T-helper 2 cell treated with Interferon-gamma antibody and Interleukin-4, amounts not matched to agents 100 ng/mL and 5 ng/mL, for 36 hours (primary cell): ENCODE results near the gene KRTAP5-10. TPM values are rescaled to one million over a fixed set of nuclear protein-coding genes. Genes with fewer than 3 reads are reported as not detected.
"Not testable (repeated sequence)": the region's sequence is repeated elsewhere in the genome, so short reads cannot be mapped to it uniquely, and the experiment has no call there.

ENCODE experiments used
- intact Hi-C: fragments of 100-400 bp; cut with micrococcal nuclease; formaldehyde crosslinking; loops from one replicate; pipeline ENCODE4 v1.15.1; 2023
- total RNA-seq: library from RNA; stranded (reverse); gene quantifications from 2 replicates; pipeline ENCODE4 v1.2.3, GENCODE V29; 2022

The KRTAP5-10 gene
- total RNA-seq, 1 donor from 2014 or later: not detected

- intact Hi-C loops: no loop called here
Measured at GRCh38 chr11:71542382-71542781, 23.0 kb upstream of the KRTAP5-10 start.

- intact Hi-C loops: no loop called here
Measured at GRCh38 chr11:71542879-71543777, 22.2 kb upstream of the KRTAP5-10 start.

GRCh38 chr11:71543866-71544265 lies 21.5 kb upstream of the KRTAP5-10 start:
- intact Hi-C loops: no loop called here

- intact Hi-C loops: no loop called here
Measured at GRCh38 chr11:71544525-71545214, 20.7 kb upstream of the KRTAP5-10 start.

GRCh38 chr11:71545405-71545966 lies 19.9 kb upstream of the KRTAP5-10 start:
- intact Hi-C loops: no loop called here

- intact Hi-C loops: no loop called here
Measured at GRCh38 chr11:71548120-71548519, 17.2 kb upstream of the KRTAP5-10 start, which contains the start of gene KRTAP5-9. TSS of gene KRTAP5-9 (plus strand) at chr11:71548420. CDS start at chr11:71548658, 238 bp downstream.

- intact Hi-C loops: no loop called here
Measured at GRCh38 chr11:71548716-71549151, 16.6 kb upstream of the KRTAP5-10 start.

GRCh38 chr11:71551711-71552110 lies 13.7 kb upstream of the KRTAP5-10 start:
- intact Hi-C loops: no loop called here

- intact Hi-C loops: no loop called here
Measured at GRCh38 chr11:71554996-71555395, 10.4 kb upstream of the KRTAP5-10 start.

- intact Hi-C loops: no loop called here
Measured at GRCh38 chr11:71555508-71555907, 9.9 kb upstream of the KRTAP5-10 start.

- intact Hi-C loops: no loop called here
Measured at GRCh38 chr11:71556018-71556417, 9.3 kb upstream of the KRTAP5-10 start.

- intact Hi-C loops: no loop called here
Measured at GRCh38 chr11:71557257-71557656, 8.1 kb upstream of the KRTAP5-10 start.

GRCh38 chr11:71558996-71559395 lies 6.4 kb upstream of the KRTAP5-10 start:
- intact Hi-C loops: no loop called here

GRCh38 chr11:71562120-71562519 lies 3.2 kb upstream of the KRTAP5-10 start:
- intact Hi-C loops: no loop called here

GRCh38 chr11:71563406-71563805 lies 2.0 kb upstream of the KRTAP5-10 start:
- intact Hi-C loops: no loop called here

- intact Hi-C loops: no loop called here
Measured at GRCh38 chr11:71564430-71564829, 933 bp upstream of the KRTAP5-10 start.

GRCh38 chr11:71566081-71566620 lies 788 bp downstream of the KRTAP5-10 start:
- intact Hi-C loops: no loop called here

GRCh38 chr11:71566626-71567599 lies 1.6 kb downstream of the KRTAP5-10 start:
- intact Hi-C loops: not testable (repeated sequence)

- intact Hi-C loops: not testable (repeated sequence)
Measured at GRCh38 chr11:71567633-71568032, 2.3 kb downstream of the KRTAP5-10 start.

- intact Hi-C loops: no loop called here
Measured at GRCh38 chr11:71568704-71569349, 3.5 kb downstream of the KRTAP5-10 start.
